ENCODE data around the gene ADCY9.

ADCY9 gene

GRCh38 chr16:4021070-4021779 lies 95.0 kb downstream of the ADCY9 start:
- Histone ChIP-seq H3K36me3 (ENCODE audit: control insufficient read depth, insufficient read depth, low read length) (no peaks in the 10 kb centered on the region), H3K9ac (no peak overlapping the region), H3K27ac (no peak overlapping the region)

GRCh38 chr16:4019371-4019791 lies 96.9 kb downstream of the ADCY9 start:
- peaks cover 9% of the 10 kb centered on the region for H3K79me2 ChIP-seq
- H3K27me3 ChIP-seq (ENCODE audit: control insufficient read depth, insufficient read depth, low read length), result no peaks in the 10 kb centered on the region
- H3K9me3 ChIP-seq (ENCODE audit: control insufficient read depth, low read length), result no peaks in the 10 kb centered on the region
- no peak overlapping the region for H2AFZ ChIP-seq
- no peak overlapping the region for H3K4me3 ChIP-seq (ENCODE audit: low read depth, low read length)
- H3K27ac ChIP-seq, result no peak overlapping the region
- H3K36me3 ChIP-seq (ENCODE audit: control insufficient read depth, insufficient read depth, low read length), result no peaks in the 10 kb centered on the region
- no peak overlapping the region for H3K9ac ChIP-seq
- TF ChIP-seq CTCF (IDR thresholded peaks at IDR 0.05), result no peak
- no peaks in the 10 kb centered on the region for H3K4me1 ChIP-seq
- peak overlapping the region; percentile 24 for H3K4me2 ChIP-seq (ENCODE audit: low read length)

More at GRCh38 chr16:4021070-4021779, 95.0 kb downstream of the ADCY9 start:
- no peaks in the 10 kb centered on the region for H3K27me3 ChIP-seq (ENCODE audit: control insufficient read depth, insufficient read depth, low read length)
- no peak overlapping the region for H2AFZ ChIP-seq
- H3K9me3 ChIP-seq (ENCODE audit: control insufficient read depth, low read length), result no peaks in the 10 kb centered on the region
- peaks cover 10% of the 10 kb centered on the region for H3K79me2 ChIP-seq
- H3K4me3 ChIP-seq (ENCODE audit: low read depth, low read length), result no peak overlapping the region
- no peak for TF ChIP-seq CTCF (IDR thresholded peaks at IDR 0.05)
- H3K4me2 ChIP-seq (ENCODE audit: low read length), result no peak overlapping the region
- H3K4me1 ChIP-seq, result no peaks in the 10 kb centered on the region

GRCh38 chr16:4018391-4018790 lies 97.9 kb downstream of the ADCY9 start:
- H2AFZ ChIP-seq, result no peak overlapping the region
- no peaks in the 10 kb centered on the region for H3K27me3 ChIP-seq (ENCODE audit: control insufficient read depth, insufficient read depth, low read length)
- no peaks in the 10 kb centered on the region for H3K4me1 ChIP-seq
- H3K36me3 ChIP-seq (ENCODE audit: control insufficient read depth, insufficient read depth, low read length), result no peaks in the 10 kb centered on the region
- H3K27ac ChIP-seq, result no peak overlapping the region
- TF ChIP-seq CTCF (IDR thresholded peaks at IDR 0.05), result no peak
- no peak overlapping the region for H3K4me2 ChIP-seq (ENCODE audit: low read length)
- no peaks in the 10 kb centered on the region for H3K9me3 ChIP-seq (ENCODE audit: control insufficient read depth, low read length)
- H3K4me3 ChIP-seq (ENCODE audit: low read depth, low read length), result no peak overlapping the region
- H3K9ac ChIP-seq, result no peak overlapping the region
- peaks cover 9% of the 10 kb centered on the region for H3K79me2 ChIP-seq

- Histone ChIP-seq H2AFZ (no peak overlapping the region), H3K79me2 (peaks cover 9% of the 10 kb centered on the region), H3K9ac (no peak overlapping the region), H3K4me1 (no peaks in the 10 kb centered on the region), H3K27me3 (ENCODE audit: control insufficient read depth, insufficient read depth, low read length) (no peaks in the 10 kb centered on the region), H3K36me3 (ENCODE audit: control insufficient read depth, insufficient read depth, low read length) (no peaks in the 10 kb centered on the region), H3K4me3 (ENCODE audit: low read depth, low read length) (no peak overlapping the region), H3K4me2 (ENCODE audit: low read length) (no peak overlapping the region), H3K9me3 (ENCODE audit: control insufficient read depth, low read length) (no peaks in the 10 kb centered on the region), H3K27ac (no peak overlapping the region)
- no peak for TF ChIP-seq CTCF (IDR thresholded peaks at IDR 0.05)
Observed at GRCh38 chr16:4017807-4018206, 98.4 kb downstream of the ADCY9 start.

GRCh38 chr16:4016658-4017057 lies 99.6 kb downstream of the ADCY9 start:
- Histone ChIP-seq H2AFZ (no peak overlapping the region), H3K9me3 (ENCODE audit: control insufficient read depth, low read length) (no peaks in the 10 kb centered on the region), H3K27ac (no peak overlapping the region), H3K36me3 (ENCODE audit: control insufficient read depth, insufficient read depth, low read length) (no peaks in the 10 kb centered on the region), H3K27me3 (ENCODE audit: control insufficient read depth, insufficient read depth, low read length) (no peaks in the 10 kb centered on the region), H3K79me2 (peaks cover 6% of the 10 kb centered on the region), H3K4me2 (ENCODE audit: low read length) (no peak overlapping the region), H3K4me3 (ENCODE audit: low read depth, low read length) (no peak overlapping the region), H3K9ac (no peak overlapping the region), H3K4me1 (no peaks in the 10 kb centered on the region)
- no peak for TF ChIP-seq CTCF (IDR thresholded peaks at IDR 0.05)
